ENCODE measurements around the gene DOCK10.

DOCK10 gene

DNA sequence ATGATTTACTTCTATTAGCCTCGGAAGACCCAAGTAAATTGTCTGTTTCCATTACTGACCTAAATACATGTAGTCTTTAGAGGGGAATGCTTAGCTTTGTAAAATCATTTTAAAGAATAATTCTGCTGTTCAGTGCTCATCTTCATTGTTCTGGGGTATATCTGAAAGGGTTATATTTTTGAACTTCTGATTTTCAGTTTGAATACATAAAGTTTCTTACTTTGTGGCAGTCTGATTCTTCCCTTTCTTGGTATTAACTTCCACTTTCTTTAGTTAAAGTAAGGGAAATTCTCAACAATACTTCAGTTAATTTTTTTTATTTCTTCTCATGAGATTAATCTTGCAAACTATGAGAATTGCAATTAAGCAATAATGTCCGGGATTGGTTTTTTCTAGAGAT lies 148.4 kb downstream of the DOCK10 start:
- no peak for TF ChIP-seq ARNTL (CRISPR knock-in tag; IDR thresholded peaks at IDR 0.05; ENCODE audit: borderline replicate concordance, low read depth)
- no peak for TF ChIP-seq ZC3H10 (CRISPR knock-in tag; IDR thresholded peaks at IDR 0.05)
- no peak for TF ChIP-seq ZNF8 (CRISPR knock-in tag; IDR thresholded peaks at IDR 0.05)
- TF ChIP-seq, protein P1, sequence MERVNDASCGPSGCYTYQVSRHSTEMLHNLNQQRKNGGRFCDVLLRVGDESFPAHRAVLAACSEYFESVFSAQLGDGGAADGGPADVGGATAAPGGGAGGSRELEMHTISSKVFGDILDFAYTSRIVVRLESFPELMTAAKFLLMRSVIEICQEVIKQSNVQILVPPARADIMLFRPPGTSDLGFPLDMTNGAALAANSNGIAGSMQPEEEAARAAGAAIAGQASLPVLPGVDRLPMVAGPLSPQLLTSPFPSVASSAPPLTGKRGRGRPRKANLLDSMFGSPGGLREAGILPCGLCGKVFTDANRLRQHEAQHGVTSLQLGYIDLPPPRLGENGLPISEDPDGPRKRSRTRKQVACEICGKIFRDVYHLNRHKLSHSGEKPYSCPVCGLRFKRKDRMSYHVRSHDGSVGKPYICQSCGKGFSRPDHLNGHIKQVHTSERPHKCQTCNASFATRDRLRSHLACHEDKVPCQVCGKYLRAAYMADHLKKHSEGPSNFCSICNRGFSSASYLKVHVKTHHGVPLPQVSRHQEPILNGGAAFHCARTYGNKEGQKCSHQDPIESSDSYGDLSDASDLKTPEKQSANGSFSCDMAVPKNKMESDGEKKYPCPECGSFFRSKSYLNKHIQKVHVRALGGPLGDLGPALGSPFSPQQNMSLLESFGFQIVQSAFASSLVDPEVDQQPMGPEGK (CRISPR knock-in tag; IDR thresholded peaks at IDR 0.05; ENCODE audit: borderline replicate concordance) = no peak
- TF ChIP-seq, protein P2, sequence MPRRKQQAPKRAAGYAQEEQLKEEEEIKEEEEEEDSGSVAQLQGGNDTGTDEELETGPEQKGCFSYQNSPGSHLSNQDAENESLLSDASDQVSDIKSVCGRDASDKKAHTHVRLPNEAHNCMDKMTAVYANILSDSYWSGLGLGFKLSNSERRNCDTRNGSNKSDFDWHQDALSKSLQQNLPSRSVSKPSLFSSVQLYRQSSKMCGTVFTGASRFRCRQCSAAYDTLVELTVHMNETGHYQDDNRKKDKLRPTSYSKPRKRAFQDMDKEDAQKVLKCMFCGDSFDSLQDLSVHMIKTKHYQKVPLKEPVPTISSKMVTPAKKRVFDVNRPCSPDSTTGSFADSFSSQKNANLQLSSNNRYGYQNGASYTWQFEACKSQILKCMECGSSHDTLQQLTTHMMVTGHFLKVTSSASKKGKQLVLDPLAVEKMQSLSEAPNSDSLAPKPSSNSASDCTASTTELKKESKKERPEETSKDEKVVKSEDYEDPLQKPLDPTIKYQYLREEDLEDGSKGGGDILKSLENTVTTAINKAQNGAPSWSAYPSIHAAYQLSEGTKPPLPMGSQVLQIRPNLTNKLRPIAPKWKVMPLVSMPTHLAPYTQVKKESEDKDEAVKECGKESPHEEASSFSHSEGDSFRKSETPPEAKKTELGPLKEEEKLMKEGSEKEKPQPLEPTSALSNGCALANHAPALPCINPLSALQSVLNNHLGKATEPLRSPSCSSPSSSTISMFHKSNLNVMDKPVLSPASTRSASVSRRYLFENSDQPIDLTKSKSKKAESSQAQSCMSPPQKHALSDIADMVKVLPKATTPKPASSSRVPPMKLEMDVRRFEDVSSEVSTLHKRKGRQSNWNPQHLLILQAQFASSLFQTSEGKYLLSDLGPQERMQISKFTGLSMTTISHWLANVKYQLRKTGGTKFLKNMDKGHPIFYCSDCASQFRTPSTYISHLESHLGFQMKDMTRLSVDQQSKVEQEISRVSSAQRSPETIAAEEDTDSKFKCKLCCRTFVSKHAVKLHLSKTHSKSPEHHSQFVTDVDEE (CRISPR knock-in tag; IDR thresholded peaks at IDR 0.05) = no peak
- no peak for TF ChIP-seq ZNF70 (CRISPR knock-in tag; IDR thresholded peaks at IDR 0.05)
- no peak for TF ChIP-seq ZFP3 (CRISPR knock-in tag; IDR thresholded peaks at IDR 0.05)
- no peak for TF ChIP-seq OSR1 (CRISPR knock-in tag; IDR thresholded peaks at IDR 0.05)
- no peak for TF ChIP-seq ESRRG (CRISPR knock-in tag; IDR thresholded peaks at IDR 0.05)
- no peak for TF ChIP-seq CSDC2 (CRISPR knock-in tag; IDR thresholded peaks at IDR 0.05)
- TF ChIP-seq TOX (CRISPR knock-in tag; IDR thresholded peaks at IDR 0.05; ENCODE audit: borderline replicate concordance) = no peak
- TF ChIP-seq, protein P3, sequence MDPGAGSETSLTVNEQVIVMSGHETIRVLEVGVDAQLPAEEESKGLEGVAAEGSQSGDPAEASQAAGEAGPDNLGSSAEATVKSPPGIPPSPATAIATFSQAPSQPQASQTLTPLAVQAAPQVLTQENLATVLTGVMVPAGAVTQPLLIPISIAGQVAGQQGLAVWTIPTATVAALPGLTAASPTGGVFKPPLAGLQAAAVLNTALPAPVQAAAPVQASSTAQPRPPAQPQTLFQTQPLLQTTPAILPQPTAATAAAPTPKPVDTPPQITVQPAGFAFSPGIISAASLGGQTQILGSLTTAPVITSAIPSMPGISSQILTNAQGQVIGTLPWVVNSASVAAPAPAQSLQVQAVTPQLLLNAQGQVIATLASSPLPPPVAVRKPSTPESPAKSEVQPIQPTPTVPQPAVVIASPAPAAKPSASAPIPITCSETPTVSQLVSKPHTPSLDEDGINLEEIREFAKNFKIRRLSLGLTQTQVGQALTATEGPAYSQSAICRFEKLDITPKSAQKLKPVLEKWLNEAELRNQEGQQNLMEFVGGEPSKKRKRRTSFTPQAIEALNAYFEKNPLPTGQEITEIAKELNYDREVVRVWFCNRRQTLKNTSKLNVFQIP (CRISPR knock-in tag; IDR thresholded peaks at IDR 0.05; ENCODE audit: borderline replicate concordance, low read depth) = no peak
- TF ChIP-seq, protein P4, sequence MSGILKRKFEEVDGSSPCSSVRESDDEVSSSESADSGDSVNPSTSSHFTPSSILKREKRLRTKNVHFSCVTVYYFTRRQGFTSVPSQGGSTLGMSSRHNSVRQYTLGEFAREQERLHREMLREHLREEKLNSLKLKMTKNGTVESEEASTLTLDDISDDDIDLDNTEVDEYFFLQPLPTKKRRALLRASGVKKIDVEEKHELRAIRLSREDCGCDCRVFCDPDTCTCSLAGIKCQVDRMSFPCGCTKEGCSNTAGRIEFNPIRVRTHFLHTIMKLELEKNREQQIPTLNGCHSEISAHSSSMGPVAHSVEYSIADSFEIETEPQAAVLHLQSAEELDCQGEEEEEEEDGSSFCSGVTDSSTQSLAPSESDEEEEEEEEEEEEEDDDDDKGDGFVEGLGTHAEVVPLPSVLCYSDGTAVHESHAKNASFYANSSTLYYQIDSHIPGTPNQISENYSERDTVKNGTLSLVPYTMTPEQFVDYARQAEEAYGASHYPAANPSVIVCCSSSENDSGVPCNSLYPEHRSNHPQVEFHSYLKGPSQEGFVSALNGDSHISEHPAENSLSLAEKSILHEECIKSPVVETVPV (CRISPR knock-in tag; IDR thresholded peaks at IDR 0.05) = no peak
- TF ChIP-seq, protein P5, sequence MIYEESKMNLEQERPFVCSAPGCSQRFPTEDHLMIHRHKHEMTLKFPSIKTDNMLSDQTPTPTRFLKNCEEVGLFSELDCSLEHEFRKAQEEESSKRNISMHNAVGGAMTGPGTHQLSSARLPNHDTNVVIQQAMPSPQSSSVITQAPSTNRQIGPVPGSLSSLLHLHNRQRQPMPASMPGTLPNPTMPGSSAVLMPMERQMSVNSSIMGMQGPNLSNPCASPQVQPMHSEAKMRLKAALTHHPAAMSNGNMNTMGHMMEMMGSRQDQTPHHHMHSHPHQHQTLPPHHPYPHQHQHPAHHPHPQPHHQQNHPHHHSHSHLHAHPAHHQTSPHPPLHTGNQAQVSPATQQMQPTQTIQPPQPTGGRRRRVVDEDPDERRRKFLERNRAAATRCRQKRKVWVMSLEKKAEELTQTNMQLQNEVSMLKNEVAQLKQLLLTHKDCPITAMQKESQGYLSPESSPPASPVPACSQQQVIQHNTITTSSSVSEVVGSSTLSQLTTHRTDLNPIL (CRISPR knock-in tag; IDR thresholded peaks at IDR 0.05; ENCODE audit: low read depth) = no peak
- TF ChIP-seq ISL1 (CRISPR knock-in tag; IDR thresholded peaks at IDR 0.05) = no peak
- TF ChIP-seq ZNF565 (CRISPR knock-in tag; conservative IDR thresholded peaks at IDR 0.05; ENCODE audit: low read depth) = no peak
- TF ChIP-seq BACH2 (CRISPR knock-in tag; IDR thresholded peaks at IDR 0.05; ENCODE audit: borderline replicate concordance) = no peak
- TF ChIP-seq PPARA (CRISPR knock-in tag; IDR thresholded peaks at IDR 0.05; ENCODE audit: borderline replicate concordance) = no peak
- TF ChIP-seq GLIS3 (CRISPR knock-in tag; IDR thresholded peaks at IDR 0.05) = no peak
- ATAC-seq = no peak

DNA sequence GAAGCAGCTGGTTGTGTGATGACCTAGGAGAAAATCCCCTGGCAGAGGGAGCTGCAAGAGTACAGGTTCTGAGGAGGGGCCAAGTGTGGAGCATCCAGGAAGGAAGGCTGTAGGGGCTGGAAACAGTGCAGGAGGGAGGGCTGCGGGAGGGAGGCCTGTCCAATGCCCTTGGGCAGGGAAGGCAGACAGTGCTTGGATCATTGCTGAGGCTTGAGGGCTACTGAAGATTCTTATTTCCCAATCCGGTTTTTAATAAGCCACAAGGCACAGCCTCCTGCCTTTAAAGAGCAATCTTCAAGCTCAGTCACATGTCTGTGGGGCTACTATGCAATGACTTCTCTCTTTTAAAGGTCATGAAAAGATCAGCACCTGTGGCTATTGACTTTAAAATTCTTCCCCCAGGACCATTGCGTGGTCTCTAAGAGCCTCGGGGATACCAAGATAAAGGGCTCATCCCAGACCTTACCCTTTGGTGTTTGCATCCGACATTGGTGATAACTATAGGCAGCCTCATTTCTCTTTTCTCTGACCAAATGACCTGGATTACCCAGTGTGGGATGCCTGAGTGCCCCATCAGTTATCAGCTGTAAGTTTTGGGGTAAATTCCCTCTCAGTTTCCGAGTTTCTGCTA lies 149.6 kb downstream of the DOCK10 start:
- ATAC-seq = no peak
- TF ChIP-seq TOX (CRISPR knock-in tag; IDR thresholded peaks at IDR 0.05; ENCODE audit: borderline replicate concordance) = no peak
- TF ChIP-seq TCF4 (CRISPR knock-in tag; IDR thresholded peaks at IDR 0.05; ENCODE audit: borderline replicate concordance) = no peak

DNA sequence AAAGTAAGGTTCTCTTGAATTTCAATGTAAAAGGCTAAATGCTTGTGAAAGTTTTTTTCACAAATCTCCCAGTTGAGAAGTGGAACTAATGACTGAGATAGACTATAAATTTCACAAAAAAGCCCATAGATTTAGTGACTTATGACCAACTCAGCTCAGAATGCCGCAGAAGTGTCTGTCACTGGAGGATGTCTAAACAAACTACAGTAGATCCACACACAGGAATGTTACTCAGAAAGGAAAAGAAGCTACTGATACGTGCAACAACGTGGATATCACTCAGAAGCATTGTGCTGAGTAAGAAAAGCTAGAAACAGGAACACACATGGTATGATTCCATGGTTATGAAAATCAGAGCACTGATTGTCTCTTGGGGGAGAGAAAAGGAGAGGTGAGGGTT lies 151.9 kb downstream of the DOCK10 start:
- no peak for ATAC-seq
- TF ChIP-seq ARNTL (CRISPR knock-in tag; IDR thresholded peaks at IDR 0.05; ENCODE audit: borderline replicate concordance, low read depth) (no peak), ZNF8 (CRISPR knock-in tag; IDR thresholded peaks at IDR 0.05) (no peak), RARB (CRISPR knock-in tag; IDR thresholded peaks at IDR 0.05) (no peak), PPARA (CRISPR knock-in tag; IDR thresholded peaks at IDR 0.05; ENCODE audit: borderline replicate concordance) (no peak), TCF4 (CRISPR knock-in tag; IDR thresholded peaks at IDR 0.05; ENCODE audit: borderline replicate concordance) (no peak), CSDC2 (CRISPR knock-in tag; IDR thresholded peaks at IDR 0.05) (no peak), BACH2 (CRISPR knock-in tag; IDR thresholded peaks at IDR 0.05; ENCODE audit: borderline replicate concordance) (no peak), SNAI2 (CRISPR knock-in tag; IDR thresholded peaks at IDR 0.05) (no peak), ZNF565 (CRISPR knock-in tag; conservative IDR thresholded peaks at IDR 0.05; ENCODE audit: low read depth) (no peak), OSR1 (CRISPR knock-in tag; IDR thresholded peaks at IDR 0.05) (no peak), ISL1 (CRISPR knock-in tag; IDR thresholded peaks at IDR 0.05) (no peak), ESRRG (CRISPR knock-in tag; IDR thresholded peaks at IDR 0.05) (no peak), ZFP30 (CRISPR knock-in tag; IDR thresholded peaks at IDR 0.05) (no peak)
- TF ChIP-seq, protein P1 (CRISPR knock-in tag; IDR thresholded peaks at IDR 0.05; ENCODE audit: borderline replicate concordance) = no peak
- TF ChIP-seq, protein P3 (CRISPR knock-in tag; IDR thresholded peaks at IDR 0.05; ENCODE audit: borderline replicate concordance, low read depth) = no peak
